ENCODE data around the gene NHLRC2. TPM values are rescaled to one million over a fixed set of nuclear protein-coding genes. Genes with fewer than 3 reads are reported as not detected.
"Not testable (repeated sequence)": the region's sequence is repeated elsewhere in the genome, so short reads cannot be mapped to it uniquely, and the experiment has no call there.

NHLRC2 gene, protein sequence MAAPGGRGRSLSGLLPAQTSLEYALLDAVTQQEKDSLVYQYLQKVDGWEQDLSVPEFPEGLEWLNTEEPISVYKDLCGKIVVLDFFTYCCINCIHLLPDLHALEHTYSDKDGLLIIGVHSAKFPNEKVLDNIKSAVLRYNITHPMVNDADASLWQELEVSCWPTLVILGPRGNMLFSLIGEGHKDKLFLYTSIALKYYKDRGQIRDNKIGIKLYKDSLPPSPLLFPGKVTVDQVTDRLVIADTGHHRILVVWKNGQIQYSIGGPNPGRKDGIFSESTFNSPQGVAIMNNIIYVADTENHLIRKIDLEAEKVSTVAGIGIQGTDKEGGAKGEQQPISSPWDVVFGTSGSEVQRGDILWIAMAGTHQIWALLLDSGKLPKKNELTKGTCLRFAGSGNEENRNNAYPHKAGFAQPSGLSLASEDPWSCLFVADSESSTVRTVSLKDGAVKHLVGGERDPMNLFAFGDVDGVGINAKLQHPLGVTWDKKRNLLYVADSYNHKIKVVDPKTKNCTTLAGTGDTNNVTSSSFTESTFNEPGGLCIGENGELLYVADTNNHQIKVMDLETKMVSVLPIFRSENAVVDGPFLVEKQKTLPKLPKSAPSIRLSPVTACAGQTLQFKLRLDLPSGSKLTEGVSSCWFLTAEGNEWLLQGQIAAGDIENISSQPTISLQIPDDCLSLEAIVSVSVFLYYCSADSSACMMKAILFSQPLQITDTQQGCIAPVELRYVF
- polyA plus RNA-seq (2011; rRNA removed) (4.2 and 8.2 TPM in 2 replicates), polyA minus RNA-seq (2011; rRNA and poly(A)+ RNA removed) (9.7 and 10.4 TPM in 2 replicates)

DNA sequence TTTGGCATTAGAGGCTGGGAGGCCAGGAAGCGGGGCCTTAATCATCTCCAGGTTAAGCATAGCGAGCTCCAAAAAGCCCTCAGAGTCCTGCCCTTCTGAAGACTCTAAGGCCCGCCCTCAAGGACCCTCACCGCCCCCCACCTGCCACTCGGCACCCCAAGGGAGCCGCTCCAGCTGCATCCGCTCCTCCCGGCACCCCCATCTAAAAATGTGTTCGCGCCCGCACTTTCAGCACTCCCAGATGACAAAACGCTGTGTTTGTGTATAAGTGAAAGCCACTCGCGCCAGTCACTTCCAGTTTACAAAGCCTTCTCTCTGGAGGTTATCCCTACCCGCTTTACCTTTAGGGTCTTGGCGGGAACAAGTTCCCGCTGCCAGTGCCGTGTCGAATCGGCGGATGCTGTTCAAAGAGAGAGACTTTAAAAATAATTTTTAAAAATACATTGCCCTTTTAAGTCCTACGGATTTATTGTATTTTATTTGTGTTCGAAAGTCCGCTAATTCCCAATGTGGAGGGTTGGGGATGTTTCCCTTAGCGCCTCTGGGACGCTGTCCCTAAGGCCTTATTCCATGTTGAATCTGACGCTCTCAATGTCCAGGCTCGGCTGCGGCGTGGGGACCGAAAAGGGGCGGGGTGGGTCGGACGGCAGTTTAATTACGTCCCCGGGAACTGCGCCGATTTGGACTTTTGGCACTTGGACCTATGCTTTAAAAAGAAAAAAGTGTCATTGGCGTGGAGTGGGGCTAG is at the start of gene NHLRC2, which contains the start of gene DCLRE1A:
Gene NHLRC2, plus strand, starts transcription at position 649 of the 748 bp plus-strand sequence. CDS start 212 bp downstream, outside the sequence.
Gene DCLRE1A, minus strand, starts transcription at position 70 of the 748 bp plus-strand sequence. CDS start 900 bp downstream, outside the sequence.
- Histone ChIP-seq H3K4me3 (ENCODE audit: low read depth, low read length) (peak within 1 kb of the TSS; percentile 83), H3K27me3 (ENCODE audit: control insufficient read depth, insufficient read depth, low read length) (no peaks in the 10 kb centered on the region), H3K36me3 (ENCODE audit: control insufficient read depth, insufficient read depth, low read length) (no peaks in the 10 kb centered on the region)
- no peak for TF ChIP-seq CTCF (IDR thresholded peaks at IDR 0.05; ENCODE audit: insufficient read depth, low read depth, low read length)
- POLR2A ChIA-PET, result no interaction called here
- no peak for DNase-seq (ENCODE audit: low read depth)
- CTCF ChIA-PET, result no interaction called here

DNA sequence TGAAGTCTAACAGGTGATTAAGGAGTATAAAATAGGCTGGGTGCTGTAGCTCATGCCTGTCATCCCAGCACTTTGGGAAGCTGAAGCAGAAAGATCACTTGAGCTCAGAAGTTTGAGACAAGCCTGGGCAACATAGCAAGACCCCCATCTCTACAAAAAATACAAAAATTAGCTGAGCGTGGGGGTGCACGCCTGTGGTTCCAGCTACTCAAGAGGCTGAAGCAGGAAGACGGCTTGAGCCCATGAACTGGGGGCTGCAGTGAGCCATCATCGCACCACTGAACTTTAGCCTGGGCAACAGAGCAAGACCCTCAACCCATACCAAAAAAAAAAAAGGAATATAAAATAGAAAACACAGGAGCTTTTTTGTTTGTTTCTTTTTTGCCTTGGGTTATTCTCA is 48.0 kb upstream of the NHLRC2 start:
- ChIA-PET CTCF (interaction anchor here (0.6 to 1.1 kb wide), 2 partner anchors 27 to 297 kb away, joined by 4 to 5 read pairs; no protein-coding TSS in a partner anchor), POLR2A (interaction anchor here (0.7 kb wide), 1 partner anchor 36 kb away, joined by 8 read pairs; no protein-coding TSS in a partner anchor)
- TF ChIP-seq CTCF (IDR thresholded peaks at IDR 0.05; ENCODE audit: insufficient read depth, low read depth, low read length), result no peak
- Histone ChIP-seq H3K36me3 (ENCODE audit: control insufficient read depth, insufficient read depth, low read length) (no peaks in the 10 kb centered on the region), H3K4me3 (ENCODE audit: low read depth, low read length) (no peak overlapping the region), H3K27me3 (ENCODE audit: control insufficient read depth, insufficient read depth, low read length) (peaks cover 6% of the 10 kb centered on the region; the same call in 1 of the 2 replicates)
- DNase-seq (ENCODE audit: low read depth), result no peak

- ChIA-PET POLR2A (interaction anchor here (0.6 to 0.7 kb wide), 2 partner anchors 8 to 355 kb away, joined by 4 to 7 read pairs; no protein-coding TSS in a partner anchor), CTCF (no interaction called here)
- no peak overlapping the region for H3K4me3 ChIP-seq (ENCODE audit: low read depth, low read length)
- H3K27me3 ChIP-seq (ENCODE audit: control insufficient read depth, insufficient read depth, low read length), result peaks cover 5% of the 10 kb centered on the region; the same call in 1 of the 2 replicates
- no peak for DNase-seq (ENCODE audit: low read depth)
- TF ChIP-seq CTCF (IDR thresholded peaks at IDR 0.05; ENCODE audit: insufficient read depth, low read depth, low read length), result no peak
- no peaks in the 10 kb centered on the region for H3K36me3 ChIP-seq (ENCODE audit: control insufficient read depth, insufficient read depth, low read length)
Observed at GRCh38 chr10:113808168-113808567, 46.3 kb upstream of the NHLRC2 start.

DNA sequence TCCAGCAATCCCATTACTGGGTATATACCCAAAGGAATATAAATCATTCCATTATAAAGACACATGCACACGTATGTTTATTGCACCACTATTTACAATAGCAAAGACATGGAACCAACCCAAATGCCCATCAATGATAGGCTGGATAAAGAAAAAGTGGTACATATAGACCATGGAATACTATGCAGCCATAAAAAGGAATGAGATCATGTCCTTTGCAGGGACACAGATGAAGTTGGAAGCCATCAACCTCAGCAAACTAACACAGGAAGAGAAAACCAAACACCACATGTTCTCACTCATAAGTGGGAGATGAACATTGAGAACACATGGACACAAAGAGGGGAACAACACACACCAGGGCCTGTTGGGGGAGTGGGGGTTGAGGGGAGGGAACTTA is 39.8 kb upstream of the NHLRC2 start:
- DNase-seq (ENCODE audit: low read depth); POLR2A ChIA-PET; H3K27me3 ChIP-seq (ENCODE audit: control insufficient read depth, insufficient read depth, low read length); CTCF ChIA-PET; H3K36me3 ChIP-seq (ENCODE audit: control insufficient read depth, insufficient read depth, low read length); H3K4me3 ChIP-seq (ENCODE audit: low read depth, low read length): not testable (repeated sequence)

DNA sequence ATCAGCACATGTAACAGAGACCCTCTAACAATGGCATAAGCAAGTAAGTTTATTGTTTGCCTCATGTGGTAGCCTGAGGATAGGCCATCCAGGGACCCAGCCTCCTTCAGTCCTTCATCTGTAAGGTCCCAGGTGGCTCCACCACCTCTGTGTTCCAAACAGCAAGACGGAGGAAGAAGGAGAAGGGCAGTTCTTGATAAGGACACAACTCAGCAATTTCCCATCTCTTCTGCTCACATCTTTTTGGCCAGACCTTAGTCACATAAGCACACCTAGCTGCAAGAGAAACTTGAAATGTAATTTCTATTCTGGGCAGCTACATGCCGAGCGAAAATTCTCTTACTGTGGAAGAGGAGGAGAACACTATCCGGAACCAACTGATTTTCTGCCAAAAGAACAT is 34.5 kb upstream of the NHLRC2 start:
- no peak for TF ChIP-seq CTCF (IDR thresholded peaks at IDR 0.05; ENCODE audit: insufficient read depth, low read depth, low read length)
- no peaks in the 10 kb centered on the region for H3K36me3 ChIP-seq (ENCODE audit: control insufficient read depth, insufficient read depth, low read length)
- ChIA-PET CTCF (interaction anchor here (0.9 kb wide), 1 partner anchor 141 kb away, joined by 3 read pairs; no protein-coding TSS in a partner anchor), POLR2A (no interaction called here)
- DNase-seq (ENCODE audit: low read depth), result no peak
- no peak overlapping the region for H3K4me3 ChIP-seq (ENCODE audit: low read depth, low read length)
- H3K27me3 ChIP-seq (ENCODE audit: control insufficient read depth, insufficient read depth, low read length), result no peaks in the 10 kb centered on the region; the same call in 1 of the 2 replicates
